ENCODE measurements around the gene LAMP1.
A peak's percentile ranks its signal among the peaks of the same experiment; 100 is the strongest.
"Not testable (repeated sequence)": the region's sequence is repeated elsewhere in the genome, so short reads cannot be mapped to it uniquely, and the experiment has no call there.

LAMP1 gene

GRCh38 chr13:113296823-113297369 is at the start of gene LAMP1:
TSS of gene LAMP1 (plus strand) at chr13:113297239. CDS start at chr13:113297435, 196 bp downstream.
- Histone ChIP-seq H3K9ac (ENCODE audit: low read depth, low read length) (peak within 1 kb of the TSS; percentile 83), H3K4me1 (ENCODE audit: insufficient read depth, low read length) (no peaks in the 10 kb centered on the region; the same call in 1 of the 2 replicates), H3K9me3 (ENCODE audit: control insufficient read depth, insufficient read depth, low read length) (no peaks in the 10 kb centered on the region), H3K36me3 (ENCODE audit: insufficient read depth, low read length) (peaks cover 3% of the 10 kb centered on the region; the same call in 1 of the 2 replicates)

- Histone ChIP-seq H3K9me3 (ENCODE audit: control insufficient read depth, insufficient read depth, low read length) (no peaks in the 10 kb centered on the region), H3K9ac (ENCODE audit: low read depth, low read length) (no peak overlapping the region), H3K4me1 (ENCODE audit: insufficient read depth, low read length) (no peaks in the 10 kb centered on the region), H3K36me3 (ENCODE audit: insufficient read depth, low read length) (peaks cover 20% of the 10 kb centered on the region)
Observed at GRCh38 chr13:113252516-113253095, 44.4 kb upstream of the LAMP1 start.

- H3K9me3 ChIP-seq (ENCODE audit: control insufficient read depth, insufficient read depth, low read length); H3K36me3 ChIP-seq (ENCODE audit: insufficient read depth, low read length); H3K9ac ChIP-seq (ENCODE audit: low read depth, low read length); H3K4me1 ChIP-seq (ENCODE audit: insufficient read depth, low read length): not testable (repeated sequence)
Observed at GRCh38 chr13:113257908-113258307, 39.1 kb upstream of the LAMP1 start.

- H3K4me1 ChIP-seq (ENCODE audit: insufficient read depth, low read length), result no peaks in the 10 kb centered on the region
- no peaks in the 10 kb centered on the region for H3K9me3 ChIP-seq (ENCODE audit: control insufficient read depth, insufficient read depth, low read length)
- no peak overlapping the region for H3K9ac ChIP-seq (ENCODE audit: low read depth, low read length)
- peaks cover 7% of the 10 kb centered on the region; the same call in 1 of the 2 replicates for H3K36me3 ChIP-seq (ENCODE audit: insufficient read depth, low read length)
Observed at GRCh38 chr13:113258321-113259054, 38.6 kb upstream of the LAMP1 start.

- no peak overlapping the region for H3K9ac ChIP-seq (ENCODE audit: low read depth, low read length)
Observed at GRCh38 chr13:113260996-113261395, 36.0 kb upstream of the LAMP1 start.

GRCh38 chr13:113263016-113263415 is 34.0 kb upstream of the LAMP1 start:
- not testable (repeated sequence) for H3K9me3 ChIP-seq (ENCODE audit: control insufficient read depth, insufficient read depth, low read length); H3K36me3 ChIP-seq (ENCODE audit: insufficient read depth, low read length); H3K4me1 ChIP-seq (ENCODE audit: insufficient read depth, low read length); H3K9ac ChIP-seq (ENCODE audit: low read depth, low read length)

More at GRCh38 chr13:113260996-113261395, 36.0 kb upstream of the LAMP1 start:
- H3K9me3 ChIP-seq (ENCODE audit: control insufficient read depth, insufficient read depth, low read length), result no peaks in the 10 kb centered on the region
- H3K4me1 ChIP-seq (ENCODE audit: insufficient read depth, low read length), result no peaks in the 10 kb centered on the region
- peaks cover 8% of the 10 kb centered on the region; the same call in 1 of the 2 replicates for H3K36me3 ChIP-seq (ENCODE audit: insufficient read depth, low read length)

GRCh38 chr13:113267642-113268405 is 29.2 kb upstream of the LAMP1 start:
- no peak overlapping the region for H3K9ac ChIP-seq (ENCODE audit: low read depth, low read length)
- peaks cover 4% of the 10 kb centered on the region; the same call in 1 of the 2 replicates for H3K36me3 ChIP-seq (ENCODE audit: insufficient read depth, low read length)

GRCh38 chr13:113272031-113272430 is 25.0 kb upstream of the LAMP1 start:
- H3K4me1 ChIP-seq (ENCODE audit: insufficient read depth, low read length), result no peaks in the 10 kb centered on the region
- no peaks in the 10 kb centered on the region for H3K36me3 ChIP-seq (ENCODE audit: insufficient read depth, low read length)
- no peaks in the 10 kb centered on the region for H3K9me3 ChIP-seq (ENCODE audit: control insufficient read depth, insufficient read depth, low read length)
- H3K9ac ChIP-seq (ENCODE audit: low read depth, low read length), result no peak overlapping the region

More at GRCh38 chr13:113267642-113268405, 29.2 kb upstream of the LAMP1 start:
- Histone ChIP-seq H3K4me1 (ENCODE audit: insufficient read depth, low read length) (no peaks in the 10 kb centered on the region), H3K9me3 (ENCODE audit: control insufficient read depth, insufficient read depth, low read length) (no peaks in the 10 kb centered on the region)

- no peaks in the 10 kb centered on the region for H3K4me1 ChIP-seq (ENCODE audit: insufficient read depth, low read length)
- H3K9ac ChIP-seq (ENCODE audit: low read depth, low read length), result no peak overlapping the region
- H3K9me3 ChIP-seq (ENCODE audit: control insufficient read depth, insufficient read depth, low read length), result no peaks in the 10 kb centered on the region
- no peaks in the 10 kb centered on the region for H3K36me3 ChIP-seq (ENCODE audit: insufficient read depth, low read length)
Observed at GRCh38 chr13:113272701-113273181, 24.3 kb upstream of the LAMP1 start.

GRCh38 chr13:113273321-113273720 is 23.7 kb upstream of the LAMP1 start:
- Histone ChIP-seq H3K9ac (ENCODE audit: low read depth, low read length) (no peak overlapping the region), H3K36me3 (ENCODE audit: insufficient read depth, low read length) (no peaks in the 10 kb centered on the region), H3K4me1 (ENCODE audit: insufficient read depth, low read length) (no peaks in the 10 kb centered on the region), H3K9me3 (ENCODE audit: control insufficient read depth, insufficient read depth, low read length) (no peaks in the 10 kb centered on the region)

- H3K9ac ChIP-seq (ENCODE audit: low read depth, low read length), result no peak overlapping the region
Observed at GRCh38 chr13:113273851-113274590, 23.0 kb upstream of the LAMP1 start.

GRCh38 chr13:113274721-113275120 is 22.3 kb upstream of the LAMP1 start:
- H3K9ac ChIP-seq (ENCODE audit: low read depth, low read length), result no peak overlapping the region
- no peaks in the 10 kb centered on the region for H3K9me3 ChIP-seq (ENCODE audit: control insufficient read depth, insufficient read depth, low read length)
- no peaks in the 10 kb centered on the region for H3K36me3 ChIP-seq (ENCODE audit: insufficient read depth, low read length)
- no peaks in the 10 kb centered on the region for H3K4me1 ChIP-seq (ENCODE audit: insufficient read depth, low read length)

More at GRCh38 chr13:113273851-113274590, 23.0 kb upstream of the LAMP1 start:
- Histone ChIP-seq H3K4me1 (ENCODE audit: insufficient read depth, low read length) (no peaks in the 10 kb centered on the region), H3K36me3 (ENCODE audit: insufficient read depth, low read length) (no peaks in the 10 kb centered on the region), H3K9me3 (ENCODE audit: control insufficient read depth, insufficient read depth, low read length) (no peaks in the 10 kb centered on the region)

GRCh38 chr13:113275387-113275786 is 21.7 kb upstream of the LAMP1 start:
- no peak overlapping the region for H3K9ac ChIP-seq (ENCODE audit: low read depth, low read length)
- H3K4me1 ChIP-seq (ENCODE audit: insufficient read depth, low read length), result no peaks in the 10 kb centered on the region
- no peaks in the 10 kb centered on the region for H3K9me3 ChIP-seq (ENCODE audit: control insufficient read depth, insufficient read depth, low read length)
- H3K36me3 ChIP-seq (ENCODE audit: insufficient read depth, low read length), result no peaks in the 10 kb centered on the region

GRCh38 chr13:113280126-113280525 is 16.9 kb upstream of the LAMP1 start:
- Histone ChIP-seq H3K9ac (ENCODE audit: low read depth, low read length) (no peak overlapping the region), H3K9me3 (ENCODE audit: control insufficient read depth, insufficient read depth, low read length) (no peaks in the 10 kb centered on the region), H3K4me1 (ENCODE audit: insufficient read depth, low read length) (no peaks in the 10 kb centered on the region), H3K36me3 (ENCODE audit: insufficient read depth, low read length) (no peaks in the 10 kb centered on the region)
